ENCODE measurements around the gene CABLES1.
A peak's percentile ranks its signal among the peaks of the same experiment; 100 is the strongest.

CABLES1 gene

DNA sequence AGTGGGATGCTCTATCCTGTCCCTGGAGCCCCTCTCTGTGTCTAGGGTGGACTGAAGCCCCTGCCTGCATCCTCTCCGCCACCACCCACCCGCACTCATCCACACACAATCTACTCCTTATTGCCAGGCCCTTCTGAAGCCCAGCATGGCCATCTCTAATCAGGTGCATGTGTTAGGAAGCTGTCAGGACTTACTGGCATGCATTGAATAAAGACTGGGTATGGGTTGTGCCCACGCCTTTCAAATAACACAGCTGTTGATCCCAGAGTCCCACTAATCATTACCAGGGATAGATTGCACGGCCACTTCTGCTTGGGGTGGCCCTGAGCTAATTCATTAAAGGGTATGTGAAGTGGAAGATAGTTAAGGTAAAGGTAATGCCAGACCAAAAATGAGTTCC, 88.4 kb downstream of the CABLES1 start:
- no peak for DNase-seq (ENCODE audit: low read depth in 3 of 3)

GRCh38 chr18:23225503-23225902, 90.2 kb downstream of the CABLES1 start:
- no peak for DNase-seq (ENCODE audit: low read depth in 3 of 3)

GRCh38 chr18:23226391-23226790, 91.1 kb downstream of the CABLES1 start:
- DNase-seq (ENCODE audit: low read depth in 3 of 3), result no peak

DNA sequence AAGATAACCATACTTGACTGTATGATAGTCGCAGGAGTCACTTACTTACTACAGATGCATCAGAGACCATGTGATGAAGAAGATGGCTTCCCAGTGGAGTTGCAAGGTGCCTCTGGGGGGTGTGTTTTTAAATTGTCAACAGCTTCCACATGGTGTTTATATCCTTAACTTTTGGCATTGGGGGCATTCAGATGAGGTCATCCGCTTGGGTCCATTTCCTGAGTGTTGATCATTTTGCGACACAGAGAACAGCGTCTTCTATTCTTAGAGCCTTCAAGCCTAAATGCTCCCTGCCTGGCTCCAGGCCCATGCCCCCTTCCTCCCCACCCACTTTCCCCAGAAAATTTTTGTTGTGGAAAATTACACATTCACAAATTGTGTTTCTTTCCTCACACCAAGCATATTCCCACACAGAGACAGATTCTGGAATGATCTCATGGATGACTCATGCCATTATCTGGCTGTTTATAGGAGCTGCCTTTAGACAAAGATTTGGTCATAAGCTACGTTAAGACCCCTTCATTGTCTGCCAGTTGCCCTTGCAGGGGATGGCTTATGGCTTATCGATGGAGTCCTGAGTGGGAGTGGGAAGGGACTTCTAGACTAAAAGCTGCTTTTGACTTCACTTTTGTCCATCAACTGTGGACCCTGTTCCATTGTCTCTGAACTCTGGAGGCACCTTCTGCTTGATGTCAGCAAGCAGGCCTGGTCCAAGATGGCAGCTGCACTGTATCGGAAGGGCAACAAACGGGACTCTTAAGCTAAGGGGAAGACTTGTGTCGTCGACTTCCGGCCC, 91.8 kb downstream of the CABLES1 start:
- no peak for DNase-seq (ENCODE audit: low read depth in 3 of 3)

DNA sequence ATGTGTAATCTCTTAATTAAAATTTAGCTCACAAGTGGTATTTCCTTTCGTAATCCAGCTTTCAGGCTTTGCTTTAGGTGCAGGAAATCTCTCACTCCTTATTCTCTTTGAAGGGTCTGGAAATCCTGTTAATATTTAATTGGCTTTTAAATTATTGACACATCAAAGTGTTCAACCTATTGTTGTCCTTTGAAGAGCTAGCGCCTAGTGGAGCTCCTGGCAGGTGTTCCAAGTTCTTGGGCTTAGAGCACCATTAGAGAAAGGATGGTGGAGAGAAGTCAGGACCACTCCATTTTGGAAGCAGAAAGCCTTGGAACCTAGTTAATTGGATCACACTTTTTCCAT, 92.4 kb downstream of the CABLES1 start:
- DNase-seq (ENCODE audit: low read depth in 3 of 3), result no peak

DNA sequence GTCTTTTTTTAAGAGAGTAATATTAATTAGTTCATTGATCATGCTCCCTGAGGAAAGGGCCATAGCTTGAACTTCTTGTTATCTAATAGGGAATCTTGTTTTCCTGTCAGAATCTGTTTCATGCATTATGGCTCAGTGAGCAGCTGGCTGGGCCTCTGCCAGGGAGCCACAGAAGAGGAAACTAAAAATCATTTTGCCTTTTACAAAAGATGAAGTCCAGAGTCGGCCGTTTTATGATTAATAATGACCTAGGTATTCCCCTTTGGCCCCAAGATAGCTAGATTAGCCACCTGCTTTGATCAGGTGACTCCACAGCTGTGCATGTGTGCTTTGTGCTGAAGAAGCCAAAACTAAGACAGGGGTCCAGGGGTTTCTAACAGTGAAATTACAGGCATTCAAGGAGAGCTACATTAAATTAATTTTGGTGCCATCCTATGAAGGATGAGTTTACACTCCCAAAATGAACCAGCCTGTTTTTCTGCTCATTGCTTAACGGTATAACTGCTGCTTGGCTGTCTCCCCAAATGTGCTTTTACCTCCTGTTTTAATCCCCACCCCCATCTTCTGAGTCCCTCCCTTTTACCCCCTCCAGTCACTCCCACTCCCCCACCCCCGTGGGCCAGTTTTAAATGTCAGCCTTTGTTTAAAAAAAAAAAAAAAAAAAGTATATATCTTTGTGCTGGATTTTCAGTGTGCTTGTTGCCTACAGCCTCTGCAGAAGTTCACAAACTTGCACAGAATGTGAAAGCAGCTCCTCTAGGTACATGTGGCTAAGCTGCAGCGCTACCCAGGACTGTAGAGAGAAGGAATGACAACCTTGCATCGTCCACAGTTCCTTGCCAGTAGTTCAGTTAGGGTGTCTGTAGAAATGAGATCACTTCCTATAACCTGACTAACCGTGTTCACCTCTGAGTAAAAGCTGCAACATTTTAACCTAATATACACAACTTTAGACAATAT, 93.1 kb downstream of the CABLES1 start:
- DNase-seq (ENCODE audit: low read depth in 3 of 3), result no peak

DNA sequence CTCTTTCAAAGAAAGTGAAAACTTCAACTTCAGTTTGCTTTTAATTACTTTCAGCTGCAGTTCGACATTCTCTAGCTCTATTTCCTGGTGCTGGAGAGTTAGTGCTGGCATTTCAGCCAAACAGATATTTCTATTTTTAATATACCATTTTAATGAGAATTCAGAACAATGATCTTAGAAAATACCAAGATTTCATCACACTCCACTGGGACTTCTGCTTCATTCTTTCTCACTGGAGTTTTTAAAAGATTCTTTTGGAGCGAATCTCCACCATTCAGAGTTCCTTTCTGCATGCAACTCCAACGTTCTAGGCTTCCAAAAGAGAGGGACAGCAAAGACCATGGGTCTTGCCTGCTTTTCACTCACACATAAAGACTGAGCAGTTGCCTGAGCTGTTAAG, 94.2 kb downstream of the CABLES1 start:
- no peak for DNase-seq (ENCODE audit: low read depth in 3 of 3)

DNA sequence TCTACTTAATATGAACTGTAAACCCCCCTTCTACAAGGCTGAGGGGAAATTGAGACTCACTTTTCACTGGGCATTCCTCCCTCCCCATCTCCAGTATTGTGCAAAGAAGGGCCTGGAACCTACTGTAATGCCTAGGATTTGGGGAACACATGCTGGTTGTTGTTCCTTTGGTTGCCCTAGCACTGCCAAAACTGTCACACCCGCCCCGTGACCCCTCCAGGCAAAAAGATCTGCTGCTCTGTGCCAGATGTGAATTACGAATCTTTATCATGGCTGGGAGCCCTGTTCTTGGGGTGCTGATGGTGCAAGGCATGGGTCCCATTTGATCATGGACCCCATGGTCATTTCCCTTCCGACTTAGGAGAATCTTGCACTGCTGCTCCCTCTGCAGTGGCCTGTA, 95.4 kb downstream of the CABLES1 start:
- DNase-seq (ENCODE audit: low read depth in 3 of 3), result no peak

- DNase-seq (ENCODE audit: low read depth in 3 of 3), result peak; percentile 51 to 73 (median 52)
Measured at GRCh38 chr18:23231340-23232021, 96.2 kb downstream of the CABLES1 start.

GRCh38 chr18:23232331-23232730, 97.0 kb downstream of the CABLES1 start:
- no peak for DNase-seq (ENCODE audit: low read depth in 3 of 3)

GRCh38 chr18:23234619-23235018, 99.3 kb downstream of the CABLES1 start:
- DNase-seq (ENCODE audit: low read depth in 3 of 3), result no peak

- DNase-seq (ENCODE audit: low read depth in 3 of 3), result no peak
Measured at GRCh38 chr18:23235336-23235735, 100.1 kb downstream of the CABLES1 start.

DNA sequence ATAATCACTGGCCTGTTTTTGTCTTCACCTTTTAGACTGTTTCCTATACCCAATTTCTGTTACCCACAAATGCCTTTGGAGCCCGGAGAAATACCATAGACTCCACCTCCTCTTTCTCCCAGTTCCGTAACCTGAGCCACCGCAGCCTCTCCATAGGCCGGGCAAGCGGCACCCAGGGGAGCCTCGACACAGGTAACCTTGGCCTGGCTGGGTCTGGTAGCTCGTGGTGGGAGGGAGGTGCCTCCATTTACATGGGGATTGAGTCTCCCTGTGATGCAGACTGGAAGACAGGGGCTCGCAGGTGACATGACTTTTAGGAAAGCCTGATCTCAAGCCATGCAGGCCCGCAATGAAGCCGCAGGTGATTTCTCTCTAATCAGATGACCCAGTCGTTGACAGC, 100.6 kb downstream of the CABLES1 start:
- no peak for DNase-seq (ENCODE audit: low read depth in 3 of 3)

DNA sequence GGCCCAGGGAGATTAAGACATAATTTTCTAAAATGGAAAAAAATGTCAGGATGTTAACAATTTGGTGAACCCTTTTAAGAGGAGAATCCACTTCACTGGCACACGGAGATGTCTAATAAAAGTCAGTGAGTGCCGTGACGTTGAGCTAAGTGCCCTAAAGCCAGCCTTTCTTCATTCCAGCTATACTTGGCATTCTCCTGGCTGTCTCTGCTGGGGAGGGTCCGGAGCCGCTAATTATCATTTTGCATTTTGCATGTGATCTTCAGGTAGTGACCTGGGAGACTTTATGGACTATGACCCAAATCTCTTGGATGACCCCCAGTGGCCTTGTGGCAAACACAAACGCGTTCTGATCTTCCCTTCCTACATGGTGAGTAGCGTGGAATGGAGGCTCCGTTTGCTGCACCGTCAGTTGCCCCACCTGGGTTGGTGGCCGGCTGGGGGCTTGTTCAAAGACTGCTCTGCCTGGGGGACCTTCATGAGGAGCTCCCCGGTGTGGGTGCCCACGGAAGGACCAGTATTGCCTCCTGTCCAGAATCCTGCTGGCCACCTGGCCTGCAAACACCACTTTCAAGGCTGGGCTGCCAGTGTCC, 101.7 kb downstream of the CABLES1 start:
- no peak for DNase-seq (ENCODE audit: low read depth in 3 of 3)

GRCh38 chr18:23237524-23238151, 102.4 kb downstream of the CABLES1 start:
- DNase-seq (ENCODE audit: low read depth in 3 of 3), result peak; percentile 25 to 54 (median 44)

- DNase-seq (ENCODE audit: low read depth in 3 of 3), result no peak
Measured at GRCh38 chr18:23238152-23238531, 102.9 kb downstream of the CABLES1 start.

DNA sequence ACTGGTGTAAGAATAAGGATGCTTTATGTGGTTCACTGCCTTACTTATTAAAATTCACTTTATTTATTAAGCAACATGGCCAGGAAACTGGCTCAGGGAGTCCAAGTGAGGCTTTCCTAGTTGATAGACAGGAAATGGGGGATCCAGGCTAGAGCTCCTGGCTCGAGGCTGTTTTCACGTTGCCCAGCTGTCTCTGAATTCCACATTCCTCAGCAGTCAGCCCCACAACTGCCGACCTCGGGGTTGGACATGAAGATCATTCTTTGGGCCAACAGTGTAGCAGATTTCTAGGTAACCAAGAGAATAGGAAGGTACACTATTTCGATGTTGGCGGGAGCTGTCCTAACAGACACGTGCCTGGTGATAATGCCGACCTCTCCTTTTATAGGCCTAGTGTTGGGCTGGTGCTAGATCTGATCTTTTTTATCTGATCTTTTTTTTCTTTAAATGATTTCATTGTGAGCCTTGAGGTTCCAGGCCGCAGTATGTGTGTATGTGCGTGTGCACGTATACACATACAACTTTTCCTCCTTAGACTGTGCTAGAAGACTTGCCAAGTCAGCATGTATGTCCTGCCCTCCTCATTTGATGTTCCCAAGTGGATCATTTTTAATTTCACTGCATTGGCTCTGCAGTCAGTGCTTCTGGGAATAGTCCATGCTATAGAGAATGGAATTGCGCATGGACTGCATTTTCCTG, 103.5 kb downstream of the CABLES1 start:
- DNase-seq (ENCODE audit: low read depth in 3 of 3), result no peak

- DNase-seq (ENCODE audit: low read depth in 3 of 3), result no peak
Measured at GRCh38 chr18:23239350-23239692, 104.0 kb downstream of the CABLES1 start.

GRCh38 chr18:23239885-23240608, 104.8 kb downstream of the CABLES1 start:
- DNase-seq (ENCODE audit: low read depth in 3 of 3), result no peak

GRCh38 chr18:23240609-23240930, 105.3 kb downstream of the CABLES1 start:
- no peak for DNase-seq (ENCODE audit: low read depth in 3 of 3)

All from stimulated activated CD4-positive, alpha-beta T cell treated with anti-CD3 and anti-CD28 coated beads, TNF-alpha, amount 100 ng/mL, for 48 hours (primary cell).